HG02840 (cell line): ENCODE data around the gene KCNQ1.

ENCODE experiments used
- ATAC-seq: cut with Tn5 transposase; IDR thresholded peaks from one replicate; pipeline ENCODE4 v1.9.1; 2021; ENCODE audit warnings: mild to moderate bottlenecking, moderate library complexity, moderate number of reproducible peaks; ENCODE audit not compliant: unreplicated experiment, low FRiP score

The KCNQ1 gene

GRCh38 chr11:2655834-2656622 lies 211.2 kb downstream of the KCNQ1 start:
- ATAC-seq, result no peak

GRCh38 chr11:2656859-2657258 lies 212.1 kb downstream of the KCNQ1 start:
- no peak for ATAC-seq

- ATAC-seq, result no peak
Measured at GRCh38 chr11:2657697-2658284, 213.0 kb downstream of the KCNQ1 start.

GRCh38 chr11:2660357-2660939 lies 215.6 kb downstream of the KCNQ1 start:
- ATAC-seq, result no peak

GRCh38 chr11:2661173-2662023 lies 216.6 kb downstream of the KCNQ1 start:
- no peak for ATAC-seq

GRCh38 chr11:2662024-2662312 lies 217.2 kb downstream of the KCNQ1 start:
- ATAC-seq, result no peak

- no peak for ATAC-seq
Measured at GRCh38 chr11:2662430-2663299, 217.9 kb downstream of the KCNQ1 start.

- no peak for ATAC-seq
Measured at GRCh38 chr11:2663506-2663905, 218.7 kb downstream of the KCNQ1 start.

GRCh38 chr11:2663915-2664314 lies 219.1 kb downstream of the KCNQ1 start:
- ATAC-seq, result no peak

GRCh38 chr11:2664376-2664775 lies 219.6 kb downstream of the KCNQ1 start:
- no peak for ATAC-seq

- no peak for ATAC-seq
Measured at GRCh38 chr11:2664791-2665525, 220.2 kb downstream of the KCNQ1 start.

GRCh38 chr11:2665526-2666400 lies 221.0 kb downstream of the KCNQ1 start:
- no peak for ATAC-seq

- no peak for ATAC-seq
Measured at GRCh38 chr11:2666401-2666741, 221.6 kb downstream of the KCNQ1 start.

- no peak for ATAC-seq
Measured at GRCh38 chr11:2666828-2667570, 222.2 kb downstream of the KCNQ1 start.

- no peak for ATAC-seq
Measured at GRCh38 chr11:2667940-2668339, 223.1 kb downstream of the KCNQ1 start.

GRCh38 chr11:2668876-2669275 lies 224.1 kb downstream of the KCNQ1 start:
- ATAC-seq, result no peak

GRCh38 chr11:2669634-2670469 lies 225.0 kb downstream of the KCNQ1 start:
- ATAC-seq, result no peak
